Left lung (tissue), 10 donors: ENCODE data around the gene ZFP36L2. TPM values are rescaled to one million over a fixed set of nuclear protein-coding genes. Genes with fewer than 3 reads are reported as not detected.
"Not testable (repeated sequence)": the region's sequence is repeated elsewhere in the genome, so short reads cannot be mapped to it uniquely, and the experiment has no call there.

Experiments used
- ATAC-seq: fragments of 200-7000 bp; cut with Tn5 transposase; one replicate; pipeline ENCODE4 v1.9.1; 2020; ENCODE audit warnings: moderate library complexity
- DNase-seq, 4 donors: peaks; one replicate each; pipeline ENCODE4 v3.0.0-alpha.2; 2013 to 2020
- H3K27ac ChIP-seq, 2 donors: fragments of 200-600 bp; sonication (generic) in 1 of 2; one replicate each; pipeline versions ENCODE4 v1.5.0 to v1.8.0; 2020 to 2021
- H3K27me3 ChIP-seq, 2 donors: fragments of 200-600 bp; sonication (generic) in 1 of 2; one replicate each; pipeline versions ENCODE4 v1.5.0 to v1.8.0; 2020 to 2021
- H3K36me3 ChIP-seq, 2 donors: fragments of 200-600 bp; sonication (generic) in 1 of 2; one replicate each; pipeline versions ENCODE4 v1.5.0 to v1.8.0; 2020 to 2021
- H3K4me1 ChIP-seq, 2 donors: fragments of 200-600 bp; one replicate each; pipeline ENCODE4 v1.8.0; 2021
- H3K4me3 ChIP-seq, 2 donors: fragments of 200-600 bp; sonication (generic) in 1 of 2; one replicate each; pipeline versions ENCODE4 v1.5.0 to v1.8.0; 2020 to 2021; ENCODE audit warnings: mild to moderate bottlenecking in 1 of 2
- H3K9me3 ChIP-seq, 2 donors: fragments of 200-600 bp; sonication (generic) in 1 of 2; one replicate each; pipeline versions ENCODE4 v1.5.0 to v1.8.0; 2020 to 2021
- intact Hi-C, 2 donors: fragments of 100-400 bp; cut with DNase I; formaldehyde crosslinking; loops; one replicate each; pipeline versions ENCODE4 v1.11.2 to v1.14.2; 2022
- polyA plus RNA-seq, 6 donors: library from polyadenylated mRNA; unstranded; fragments of 120-200 nt; gene quantifications; one replicate each; pipeline ENCODE4 v1.2.1, GENCODE V29; 2013; ENCODE audit not compliant: insufficient read length in 6 of 6
- total RNA-seq, 2 donors: library from RNA; stranded (reverse); fragmentation: NEBNext Ultra II Directional; extraction: Animal tissue kit (Norgen Biotek cat#: 25700); gene quantifications; one replicate each; pipeline ENCODE4 v1.2.1, GENCODE V29; 2021
- TF ChIP-seq, protein P1 (sequence below), 2 donors: fragments of 200-600 bp; sonication (generic) in 1 of 2; IDR thresholded peaks; one replicate each; pipeline versions ENCODE4 v1.5.0 to v1.8.0; 2021; ENCODE audit warnings: antibody characterized with exemption in 2 of 2
- donor health status: DM: no; HTN: yes; CAD: no.
- donor health status: DM: no; HTN: no; CAD: no.

ZFP36L2 gene
- total and polyA plus RNA-seq, 8 donors = 72.2 to 131 (median 109) TPM

DNA sequence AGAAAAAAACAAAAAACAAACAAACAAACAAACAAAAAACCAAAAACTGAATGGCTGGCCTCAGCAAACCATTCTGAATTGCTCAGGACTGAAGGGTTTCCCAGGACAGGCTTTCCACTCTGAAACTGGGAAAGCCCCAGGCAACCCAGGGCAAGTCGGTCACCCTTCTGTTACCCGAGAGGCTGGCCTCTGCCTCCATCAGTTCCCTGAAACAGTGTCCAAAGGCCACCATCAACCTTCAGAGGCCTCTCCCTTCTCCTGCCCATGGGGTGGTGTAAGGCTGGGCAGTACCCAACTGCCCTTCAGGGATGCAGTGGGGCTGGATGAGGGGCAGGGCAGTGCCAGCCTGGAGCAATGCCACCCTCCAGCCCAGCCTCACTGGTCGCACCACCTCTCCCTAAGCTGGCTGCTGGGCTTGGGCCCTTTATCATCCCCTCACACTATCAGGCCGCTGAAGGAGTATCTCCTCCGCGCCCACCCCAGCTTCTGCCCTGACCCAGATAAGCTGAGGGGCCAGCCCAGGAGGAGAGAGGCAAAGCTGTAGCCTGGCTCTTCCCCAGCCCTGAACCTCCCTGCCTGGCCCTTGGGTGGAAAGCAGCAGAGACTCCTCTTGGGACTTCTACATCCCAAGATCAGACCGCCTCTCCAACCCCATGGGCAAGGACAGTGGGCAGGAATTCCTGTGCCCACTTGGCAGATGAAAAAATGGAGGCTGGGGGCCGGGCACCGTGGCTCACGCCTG lies 35.9 kb downstream of the ZFP36L2 start:
- no peak for ATAC-seq
- Histone ChIP-seq H3K36me3 (no peaks in the 10 kb centered on the region), H3K9me3 (no peaks in the 10 kb centered on the region), H3K4me3 (no peak overlapping the region), H3K27ac (no peak overlapping the region), H3K27me3 (no peaks in the 10 kb centered on the region), H3K4me1 (peaks cover 8 to 22% of the 10 kb centered on the region in 2 donors)
- intact Hi-C loops = no loop called here
- TF ChIP-seq, protein P1, sequence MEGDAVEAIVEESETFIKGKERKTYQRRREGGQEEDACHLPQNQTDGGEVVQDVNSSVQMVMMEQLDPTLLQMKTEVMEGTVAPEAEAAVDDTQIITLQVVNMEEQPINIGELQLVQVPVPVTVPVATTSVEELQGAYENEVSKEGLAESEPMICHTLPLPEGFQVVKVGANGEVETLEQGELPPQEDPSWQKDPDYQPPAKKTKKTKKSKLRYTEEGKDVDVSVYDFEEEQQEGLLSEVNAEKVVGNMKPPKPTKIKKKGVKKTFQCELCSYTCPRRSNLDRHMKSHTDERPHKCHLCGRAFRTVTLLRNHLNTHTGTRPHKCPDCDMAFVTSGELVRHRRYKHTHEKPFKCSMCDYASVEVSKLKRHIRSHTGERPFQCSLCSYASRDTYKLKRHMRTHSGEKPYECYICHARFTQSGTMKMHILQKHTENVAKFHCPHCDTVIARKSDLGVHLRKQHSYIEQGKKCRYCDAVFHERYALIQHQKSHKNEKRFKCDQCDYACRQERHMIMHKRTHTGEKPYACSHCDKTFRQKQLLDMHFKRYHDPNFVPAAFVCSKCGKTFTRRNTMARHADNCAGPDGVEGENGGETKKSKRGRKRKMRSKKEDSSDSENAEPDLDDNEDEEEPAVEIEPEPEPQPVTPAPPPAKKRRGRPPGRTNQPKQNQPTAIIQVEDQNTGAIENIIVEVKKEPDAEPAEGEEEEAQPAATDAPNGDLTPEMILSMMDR (IDR thresholded peaks at IDR 0.05) = no peak
- DNase-seq = no peak

DNA sequence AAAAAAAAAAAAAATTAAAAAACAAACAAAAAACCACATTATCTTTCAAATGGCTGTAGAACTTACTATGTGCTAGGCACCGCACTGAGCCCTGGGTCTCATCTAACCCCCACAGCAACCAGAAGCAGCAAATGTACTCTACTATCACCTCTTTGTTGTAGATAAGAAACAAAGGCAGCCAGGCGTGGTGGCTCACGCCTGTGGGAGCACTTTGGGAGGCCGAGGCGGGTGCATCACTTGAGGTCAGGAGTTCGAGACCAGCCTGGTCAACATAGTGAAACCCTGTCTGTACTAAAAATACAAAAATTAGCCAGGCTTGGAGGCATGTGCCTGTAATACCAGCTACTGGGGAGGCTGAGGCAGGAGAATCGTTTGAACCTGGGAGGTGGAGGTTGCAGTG lies 36.5 kb downstream of the ZFP36L2 start:
- intact Hi-C loops, H3K27me3 ChIP-seq, DNase-seq, H3K4me3 ChIP-seq, H3K9me3 ChIP-seq, ATAC-seq, H3K27ac ChIP-seq, H3K36me3 ChIP-seq: not testable (repeated sequence)
- H3K4me1 ChIP-seq = peaks cover 8 to 19% of the 10 kb centered on the region in 2 donors

DNA sequence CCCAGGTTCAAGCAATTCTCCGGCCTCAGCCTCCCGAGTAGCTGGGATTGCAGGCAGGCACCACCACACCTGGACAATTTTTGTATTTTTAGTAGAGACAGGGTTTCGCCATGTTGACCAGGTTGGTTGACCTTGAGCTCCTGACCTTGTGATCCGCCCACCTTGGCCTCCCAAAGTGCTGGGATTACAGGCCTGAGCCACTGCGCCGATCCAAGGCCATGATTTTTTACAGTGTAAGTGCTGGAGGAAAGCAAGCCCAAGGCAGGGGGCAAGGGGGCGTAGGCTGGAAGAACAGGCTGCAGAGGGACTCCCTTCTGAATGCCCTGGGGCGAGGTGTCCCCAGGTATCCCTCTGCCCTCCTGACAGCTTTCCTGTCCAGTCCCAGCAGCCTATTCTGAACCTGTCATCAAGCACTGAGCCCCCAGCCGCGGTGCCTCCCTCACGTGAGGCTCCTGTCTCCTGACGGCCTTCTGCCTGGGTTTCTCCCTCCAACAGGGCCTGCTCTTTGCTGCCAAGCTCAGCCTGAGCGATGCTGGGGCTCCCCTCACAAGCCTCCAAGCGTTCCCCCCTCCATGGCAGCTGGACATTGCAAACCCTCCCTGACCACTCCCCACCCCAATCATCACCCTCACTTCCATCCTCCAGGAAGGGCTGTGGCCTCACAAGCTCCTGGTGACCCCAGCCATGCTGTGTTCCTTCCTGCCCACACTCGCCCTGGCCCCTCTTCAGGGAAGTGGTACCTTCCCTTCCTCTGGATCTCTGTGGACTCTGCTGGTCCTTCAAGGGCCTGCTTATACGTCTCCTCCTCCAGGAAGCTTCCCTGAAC lies 37.6 kb downstream of the ZFP36L2 start:
- intact Hi-C loops = no loop called here
- H3K36me3 ChIP-seq = no peaks in the 10 kb centered on the region
- no peaks in the 10 kb centered on the region for H3K9me3 ChIP-seq
- ATAC-seq (no peak), DNase-seq (no peak)
- H3K27ac ChIP-seq = no peak overlapping the region
- H3K27me3 ChIP-seq = no peaks in the 10 kb centered on the region
- TF ChIP-seq, protein P1 (IDR thresholded peaks at IDR 0.05) = no peak
- H3K4me3 ChIP-seq = no peak overlapping the region
- H3K4me1 ChIP-seq = peaks cover 7 to 8% of the 10 kb centered on the region in 2 donors

DNA sequence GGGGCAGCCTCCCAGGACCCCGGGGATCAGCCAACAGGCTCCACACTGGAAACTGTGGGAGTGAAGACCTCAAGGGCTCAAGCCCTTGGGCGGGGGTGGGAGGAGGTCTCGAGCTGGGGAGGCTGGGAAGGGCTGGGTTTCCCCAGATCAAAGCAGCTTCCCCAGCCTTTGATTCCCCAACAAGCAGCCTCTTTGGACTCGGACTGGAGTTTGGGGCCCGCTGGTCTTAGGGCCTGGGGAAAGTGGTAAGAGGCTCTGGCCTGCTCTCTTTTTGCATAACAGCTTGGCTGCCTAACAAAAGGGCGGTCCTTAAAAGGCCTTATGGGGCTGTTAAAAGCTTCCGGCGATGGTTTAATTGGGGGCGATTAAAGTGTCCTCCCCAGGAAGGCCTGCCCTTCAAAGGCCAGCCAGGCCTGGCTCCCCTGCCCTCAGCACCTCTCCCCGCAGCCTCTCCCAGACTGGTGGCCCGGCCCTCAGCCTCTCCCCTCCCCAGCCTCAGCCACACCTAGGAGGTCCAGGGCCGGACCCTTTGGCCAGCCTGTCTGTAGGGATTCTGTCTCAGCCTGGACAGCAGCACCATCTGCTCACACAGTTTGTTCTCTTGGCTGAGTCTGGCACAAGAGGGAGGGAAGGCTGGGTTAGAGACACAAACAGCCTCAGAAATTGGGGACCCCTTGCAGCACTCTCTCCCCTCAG lies 39.6 kb downstream of the ZFP36L2 start:
- TF ChIP-seq, protein P1 (IDR thresholded peaks at IDR 0.05) = no peak
- H3K36me3 ChIP-seq = no peaks in the 10 kb centered on the region
- no peaks in the 10 kb centered on the region for H3K9me3 ChIP-seq
- H3K4me3 ChIP-seq = no peak overlapping the region
- H3K27ac ChIP-seq = no peak overlapping the region
- DNase-seq = peak in 1 of 4 donors; percentile 79
- peak; percentile 46 for ATAC-seq
- no peaks in the 10 kb centered on the region for H3K27me3 ChIP-seq
- H3K4me1 ChIP-seq = peaks cover 0 to 6% of the 10 kb centered on the region in 2 donors
- intact Hi-C loops = no loop called here

DNA sequence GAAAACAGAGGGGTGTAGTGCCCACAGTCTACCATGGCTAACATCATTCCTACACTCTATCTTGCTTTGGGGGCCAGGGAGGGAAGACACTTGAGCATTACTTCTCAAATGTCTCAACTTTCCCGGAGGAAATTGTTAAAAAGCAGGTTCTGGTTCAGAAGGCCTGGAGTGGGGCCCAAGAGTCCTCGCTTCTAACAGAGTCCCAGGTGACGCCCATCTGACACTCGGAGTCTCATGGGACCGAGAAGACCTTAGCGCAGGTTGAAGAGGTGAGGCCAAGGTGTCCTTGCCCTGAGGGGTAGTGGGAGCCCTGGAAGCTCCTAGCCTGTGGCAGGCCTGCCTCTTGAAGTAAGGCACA lies 40.1 kb downstream of the ZFP36L2 start:
- intact Hi-C loops = no loop called here

More for the DNA sequence above, 40.1 kb downstream of the ZFP36L2 start:
- Histone ChIP-seq H3K27ac (no peak overlapping the region), H3K27me3 (no peaks in the 10 kb centered on the region), H3K4me1 (peaks cover 0 to 6% of the 10 kb centered on the region in 2 donors), H3K9me3 (no peaks in the 10 kb centered on the region), H3K36me3 (no peaks in the 10 kb centered on the region), H3K4me3 (no peak overlapping the region)
- DNase-seq = no peak
- TF ChIP-seq, protein P1 (IDR thresholded peaks at IDR 0.05) = no peak
- no peak for ATAC-seq
